ENCODE results near the gene HAT1. TPM values are rescaled to one million over a fixed set of nuclear protein-coding genes. Genes with fewer than 3 reads are reported as not detected.

HAT1 gene
- polyA plus RNA-seq, 3 donors = 16.9 to 63.3 (median 62.8) TPM

DNA sequence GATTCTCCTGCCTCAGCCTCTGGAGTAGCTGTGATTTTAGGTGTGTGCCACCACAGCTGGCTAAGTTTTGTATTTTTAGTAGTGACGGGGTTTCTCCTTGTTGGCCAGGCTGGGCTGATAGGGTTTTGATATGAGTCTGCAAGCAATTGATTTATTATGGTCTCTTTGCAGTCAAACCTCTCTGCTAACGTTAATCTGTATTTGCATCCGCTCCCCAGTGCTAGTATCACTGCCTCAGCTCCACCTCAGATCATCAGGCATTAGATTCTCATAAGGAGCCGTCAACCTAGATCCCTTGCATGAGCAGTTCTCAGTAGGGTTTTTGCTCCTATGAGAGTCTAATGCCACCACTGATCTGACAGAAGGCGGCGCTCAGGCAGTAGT lies 19.0 kb downstream of the HAT1 start:
- no peaks in the 10 kb centered on the region for H3K9me3 ChIP-seq (replicated peaks in 1 of 2; ENCODE audit: control insufficient read depth in 1 of 2, insufficient read depth in 1 of 2, low read length in 2 of 2)
- intact Hi-C loops (cut with micrococcal nuclease) = no loop called here
- no peaks in the 10 kb centered on the region for H3K36me3 ChIP-seq (replicated peaks in 1 of 2; ENCODE audit: control insufficient read depth in 1 of 2, insufficient read depth in 2 of 2, low read length in 2 of 2)
- Mint-ChIP-seq H3K4me1 (peaks cover 41% of the 10 kb centered on the region), H3K36me3 (peaks cover 3% of the 10 kb centered on the region in 2 donors), H3K9me3 (no peaks in the 10 kb centered on the region), H3K27ac (peak overlapping the region in 4 of 7 donors; percentile 55 to 84 (median 67)), H3K27me3 (ENCODE audit: low read depth in 3 of 3) (peaks cover 0 to 1% (median 1%) of the 10 kb centered on the region in 3 donors), H3K4me3 (no peak overlapping the region)
- H3K9ac ChIP-seq (ENCODE audit: insufficient read depth, low read length, poor library complexity, severe bottlenecking) = no peak overlapping the region
- no peaks in the 10 kb centered on the region for H3K27me3 ChIP-seq (ENCODE audit: control insufficient read depth in 2 of 2, insufficient read depth in 2 of 2, low read length in 2 of 2)
- peaks cover 26 to 29% of the 10 kb centered on the region in 2 donors for H3K4me1 ChIP-seq (ENCODE audit: control insufficient read depth in 1 of 2, insufficient read depth in 2 of 2, low read length in 2 of 2)
- peak overlapping the region in 1 of 2 donors; percentile 78 for H3K27ac ChIP-seq (ENCODE audit: low read depth in 1 of 2, low read length in 2 of 2)
- no peak overlapping the region for H3K4me2 ChIP-seq (replicated peaks; ENCODE audit: extremely low read depth, low read length, poor library complexity, severe bottlenecking)
- H3K79me2 ChIP-seq (ENCODE audit: insufficient read depth, low read length) = peaks cover 90% of the 10 kb centered on the region
- TF ChIP-seq, protein P1, sequence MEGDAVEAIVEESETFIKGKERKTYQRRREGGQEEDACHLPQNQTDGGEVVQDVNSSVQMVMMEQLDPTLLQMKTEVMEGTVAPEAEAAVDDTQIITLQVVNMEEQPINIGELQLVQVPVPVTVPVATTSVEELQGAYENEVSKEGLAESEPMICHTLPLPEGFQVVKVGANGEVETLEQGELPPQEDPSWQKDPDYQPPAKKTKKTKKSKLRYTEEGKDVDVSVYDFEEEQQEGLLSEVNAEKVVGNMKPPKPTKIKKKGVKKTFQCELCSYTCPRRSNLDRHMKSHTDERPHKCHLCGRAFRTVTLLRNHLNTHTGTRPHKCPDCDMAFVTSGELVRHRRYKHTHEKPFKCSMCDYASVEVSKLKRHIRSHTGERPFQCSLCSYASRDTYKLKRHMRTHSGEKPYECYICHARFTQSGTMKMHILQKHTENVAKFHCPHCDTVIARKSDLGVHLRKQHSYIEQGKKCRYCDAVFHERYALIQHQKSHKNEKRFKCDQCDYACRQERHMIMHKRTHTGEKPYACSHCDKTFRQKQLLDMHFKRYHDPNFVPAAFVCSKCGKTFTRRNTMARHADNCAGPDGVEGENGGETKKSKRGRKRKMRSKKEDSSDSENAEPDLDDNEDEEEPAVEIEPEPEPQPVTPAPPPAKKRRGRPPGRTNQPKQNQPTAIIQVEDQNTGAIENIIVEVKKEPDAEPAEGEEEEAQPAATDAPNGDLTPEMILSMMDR (IDR thresholded peaks at IDR 0.05) = no peak
- no peak for DNase-seq
- no peaks in the 10 kb centered on the region for H4K20me1 ChIP-seq (ENCODE audit: insufficient read depth, low read length)
- H2AFZ ChIP-seq (ENCODE audit: insufficient read depth, low read depth, low read length, poor library complexity, severe bottlenecking) = no peak overlapping the region
- WGBS (ENCODE audit: insufficient coverage) = no CpG with 5 or more reads among the region's 6 CpGs
- H3K4me3 ChIP-seq (replicated peaks in 1 of 3; ENCODE audit: low read depth in 2 of 3, low read length in 3 of 3) = no peak overlapping the region

GRCh38 chr2:171943869-171944268 lies 21.6 kb downstream of the HAT1 start:
- no peak for DNase-seq
- WGBS (ENCODE audit: insufficient coverage) = 100% methylated on average over 1 of the region's 4 CpGs
- H3K27me3 ChIP-seq (ENCODE audit: control insufficient read depth in 2 of 2, insufficient read depth in 2 of 2, low read length in 2 of 2) = no peaks in the 10 kb centered on the region
- TF ChIP-seq, protein P1 (IDR thresholded peaks at IDR 0.05) = no peak
- no peak overlapping the region for H3K27ac ChIP-seq (ENCODE audit: low read depth in 1 of 2, low read length in 2 of 2)
- intact Hi-C loops (cut with micrococcal nuclease) = no loop called here
- peaks cover 66% of the 10 kb centered on the region for H3K79me2 ChIP-seq (ENCODE audit: insufficient read depth, low read length)
- H3K36me3 ChIP-seq (replicated peaks in 1 of 2; ENCODE audit: control insufficient read depth in 1 of 2, insufficient read depth in 2 of 2, low read length in 2 of 2) = peaks cover 0 to 7% of the 10 kb centered on the region in 2 donors
- H3K4me3 Mint-ChIP-seq = no peak overlapping the region
- no peak overlapping the region for H3K27ac Mint-ChIP-seq
- H3K36me3 Mint-ChIP-seq = peaks cover 10 to 13% of the 10 kb centered on the region in 2 donors
- H3K27me3 Mint-ChIP-seq (ENCODE audit: low read depth in 3 of 3) = peaks cover 0 to 1% (median 0%) of the 10 kb centered on the region in 3 donors
- no peak overlapping the region for H3K4me2 ChIP-seq (replicated peaks; ENCODE audit: extremely low read depth, low read length, poor library complexity, severe bottlenecking)
- no peak overlapping the region for H3K4me3 ChIP-seq (replicated peaks in 1 of 3; ENCODE audit: low read depth in 2 of 3, low read length in 3 of 3)
- H2AFZ ChIP-seq (ENCODE audit: insufficient read depth, low read depth, low read length, poor library complexity, severe bottlenecking) = no peak overlapping the region
- no peak overlapping the region for H3K9ac ChIP-seq (ENCODE audit: insufficient read depth, low read length, poor library complexity, severe bottlenecking)
- H3K4me1 Mint-ChIP-seq = peaks cover 28% of the 10 kb centered on the region
- no peaks in the 10 kb centered on the region for H3K9me3 Mint-ChIP-seq
- H4K20me1 ChIP-seq (ENCODE audit: insufficient read depth, low read length) = no peaks in the 10 kb centered on the region
- peaks cover 23 to 26% of the 10 kb centered on the region in 2 donors for H3K4me1 ChIP-seq (ENCODE audit: control insufficient read depth in 1 of 2, insufficient read depth in 2 of 2, low read length in 2 of 2)
- H3K9me3 ChIP-seq (replicated peaks in 1 of 2; ENCODE audit: control insufficient read depth in 1 of 2, insufficient read depth in 1 of 2, low read length in 2 of 2) = no peaks in the 10 kb centered on the region

Data from CD14-positive monocyte (primary cell).